GM18517 (cell line): Measurements from ENCODE around the gene EOGT.

Experiments
- ATAC-seq: cut with Tn5 transposase; IDR thresholded peaks from one replicate; pipeline ENCODE4 v1.9.1; 2021; ENCODE audit warnings: mild to moderate bottlenecking, moderate library complexity; ENCODE audit not compliant: unreplicated experiment

The EOGT gene

GRCh38 chr3:69009559-69010410 lies 3.7 kb downstream of the EOGT start:
- ATAC-seq, result no peak

- ATAC-seq, result no peak
These were observed 4.5 kb downstream of the EOGT start for GRCh38 chr3:69008980-69009379.

GRCh38 chr3:69005791-69006482 lies 7.5 kb downstream of the EOGT start:
- no peak for ATAC-seq

- ATAC-seq, result no peak
These were observed 8.3 kb downstream of the EOGT start for GRCh38 chr3:69005071-69005790.

GRCh38 chr3:69004138-69004537 lies 9.3 kb downstream of the EOGT start:
- no peak for ATAC-seq

GRCh38 chr3:68999605-69000004 lies 13.9 kb downstream of the EOGT start:
- no peak for ATAC-seq

GRCh38 chr3:68999158-68999557 lies 14.3 kb downstream of the EOGT start:
- ATAC-seq, result no peak

- ATAC-seq, result no peak
These were observed 15.6 kb downstream of the EOGT start for GRCh38 chr3:68997887-68998286.

GRCh38 chr3:68996356-68996995 lies 17.0 kb downstream of the EOGT start:
- ATAC-seq, result no peak

GRCh38 chr3:68988740-68989139 lies 24.7 kb downstream of the EOGT start:
- no peak for ATAC-seq

- ATAC-seq, result no peak
These were observed 26.2 kb downstream of the EOGT start for GRCh38 chr3:68987322-68987721.

GRCh38 chr3:68986496-68987208 lies 26.8 kb downstream of the EOGT start:
- no peak for ATAC-seq

GRCh38 chr3:68985146-68985790 lies 28.2 kb downstream of the EOGT start:
- ATAC-seq, result no peak

- no peak for ATAC-seq
These were observed 29.4 kb downstream of the EOGT start for GRCh38 chr3:68984011-68984530.

GRCh38 chr3:68977486-68978167 lies 35.9 kb downstream of the EOGT start:
- ATAC-seq, result no peak

- no peak for ATAC-seq
These were observed 38.8 kb downstream of the EOGT start for GRCh38 chr3:68974711-68975110.

- no peak for ATAC-seq
These were observed 39.8 kb downstream of the EOGT start for GRCh38 chr3:68973639-68974038.

GRCh38 chr3:68972358-68972979 lies 41.0 kb downstream of the EOGT start:
- peak; percentile 71 for ATAC-seq

GRCh38 chr3:68964694-68965093 lies 48.8 kb downstream of the EOGT start:
- no peak for ATAC-seq
